ENCODE data around the gene GUCA2A. TPM values are rescaled to one million over a fixed set of nuclear protein-coding genes. Genes with fewer than 3 reads are reported as not detected.

Gene GUCA2A
- total RNA-seq, 1 donor, result not detected

DNA sequence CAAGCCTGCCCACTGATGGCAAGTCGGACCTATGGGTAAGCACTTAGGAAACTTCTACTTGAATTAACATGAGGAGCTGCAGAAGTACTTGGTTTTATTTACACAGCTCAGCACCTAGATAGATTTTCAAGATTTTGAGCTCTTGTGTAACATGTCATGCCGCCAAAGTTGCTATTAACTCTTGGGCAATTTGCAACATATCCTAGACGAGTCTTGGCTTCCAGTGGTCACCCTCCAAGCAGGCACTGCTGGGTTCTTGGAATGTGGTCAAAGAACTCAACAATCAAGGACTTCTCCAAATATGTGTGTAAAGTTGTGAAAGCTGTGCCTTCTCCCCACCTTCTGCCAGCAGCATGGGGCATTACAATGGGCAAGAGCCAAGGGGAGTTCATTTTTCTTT is 29.1 kb downstream of the GUCA2A start:
- TF ChIP-seq, protein P1, sequence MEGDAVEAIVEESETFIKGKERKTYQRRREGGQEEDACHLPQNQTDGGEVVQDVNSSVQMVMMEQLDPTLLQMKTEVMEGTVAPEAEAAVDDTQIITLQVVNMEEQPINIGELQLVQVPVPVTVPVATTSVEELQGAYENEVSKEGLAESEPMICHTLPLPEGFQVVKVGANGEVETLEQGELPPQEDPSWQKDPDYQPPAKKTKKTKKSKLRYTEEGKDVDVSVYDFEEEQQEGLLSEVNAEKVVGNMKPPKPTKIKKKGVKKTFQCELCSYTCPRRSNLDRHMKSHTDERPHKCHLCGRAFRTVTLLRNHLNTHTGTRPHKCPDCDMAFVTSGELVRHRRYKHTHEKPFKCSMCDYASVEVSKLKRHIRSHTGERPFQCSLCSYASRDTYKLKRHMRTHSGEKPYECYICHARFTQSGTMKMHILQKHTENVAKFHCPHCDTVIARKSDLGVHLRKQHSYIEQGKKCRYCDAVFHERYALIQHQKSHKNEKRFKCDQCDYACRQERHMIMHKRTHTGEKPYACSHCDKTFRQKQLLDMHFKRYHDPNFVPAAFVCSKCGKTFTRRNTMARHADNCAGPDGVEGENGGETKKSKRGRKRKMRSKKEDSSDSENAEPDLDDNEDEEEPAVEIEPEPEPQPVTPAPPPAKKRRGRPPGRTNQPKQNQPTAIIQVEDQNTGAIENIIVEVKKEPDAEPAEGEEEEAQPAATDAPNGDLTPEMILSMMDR (IDR thresholded peaks at IDR 0.05; ENCODE audit: insufficient read depth, low read length), result no peak
- no peak overlapping the region for H3K4me3 ChIP-seq (ENCODE audit: low read depth, low read length)
- peak; percentile 41 for DNase-seq (ENCODE audit: low read depth)

- TF ChIP-seq, protein P1 (IDR thresholded peaks at IDR 0.05; ENCODE audit: insufficient read depth, low read length), result no peak
- DNase-seq (ENCODE audit: low read depth), result no peak
- H3K4me3 ChIP-seq (ENCODE audit: low read depth, low read length), result no peak overlapping the region
Measured at GRCh38 chr1:42133809-42134526, 30.6 kb downstream of the GUCA2A start.

DNA sequence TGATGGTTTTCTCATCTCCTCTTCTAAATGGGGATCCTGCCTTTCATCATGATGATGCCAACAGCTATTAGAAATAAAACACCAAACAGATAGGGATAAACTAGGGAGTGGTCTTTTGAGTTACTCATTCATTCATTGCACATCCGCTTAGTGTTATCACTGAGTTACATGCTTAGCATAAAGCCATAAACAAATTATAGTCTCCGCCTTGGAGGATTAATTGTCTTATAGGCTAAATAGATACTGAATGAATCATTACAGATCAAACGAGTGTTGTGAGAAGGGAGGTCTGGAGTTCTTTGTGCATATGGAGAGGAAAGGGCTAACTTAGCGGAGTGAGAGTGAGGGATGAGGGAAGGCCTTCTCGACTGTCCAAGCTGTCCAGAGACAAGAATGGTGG is 31.2 kb downstream of the GUCA2A start:
- TF ChIP-seq, protein P1 (IDR thresholded peaks at IDR 0.05; ENCODE audit: insufficient read depth, low read length), result no peak
- DNase-seq (ENCODE audit: low read depth), result no peak

GRCh38 chr1:42130061-42130660 is 34.4 kb downstream of the GUCA2A start:
- no peak for DNase-seq (ENCODE audit: low read depth)
- TF ChIP-seq, protein P1 (IDR thresholded peaks at IDR 0.05; ENCODE audit: insufficient read depth, low read length), result no peak
- H3K4me3 ChIP-seq (ENCODE audit: low read depth, low read length), result no peak overlapping the region

More for the DNA sequence above, 31.2 kb downstream of the GUCA2A start:
- H3K4me3 ChIP-seq (ENCODE audit: low read depth, low read length), result no peak overlapping the region

GRCh38 chr1:42128964-42129363 is 35.6 kb downstream of the GUCA2A start:
- DNase-seq (ENCODE audit: low read depth), result no peak
- H3K4me3 ChIP-seq (ENCODE audit: low read depth, low read length), result no peak overlapping the region
- TF ChIP-seq, protein P1 (IDR thresholded peaks at IDR 0.05; ENCODE audit: insufficient read depth, low read length), result no peak

DNA sequence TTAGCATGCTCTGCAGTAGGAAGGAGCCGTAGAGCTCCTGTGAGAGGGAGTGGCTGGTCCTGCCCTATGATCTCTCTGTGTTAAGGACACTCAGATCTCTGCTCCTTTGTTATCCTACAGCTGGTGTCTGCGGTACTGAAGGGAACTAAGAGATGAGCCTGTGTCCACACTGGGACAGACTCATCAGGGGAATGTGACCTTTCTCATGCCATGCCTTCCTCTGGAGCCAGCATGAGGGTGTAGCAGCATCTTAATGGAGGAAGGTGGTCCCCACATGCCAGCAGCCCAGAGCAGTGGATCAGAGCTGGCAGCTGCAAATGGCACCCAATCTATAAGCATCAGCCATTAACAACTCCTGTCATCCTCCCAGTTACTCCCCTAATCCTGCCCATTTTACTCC is 36.0 kb downstream of the GUCA2A start:
- TF ChIP-seq, protein P1 (IDR thresholded peaks at IDR 0.05; ENCODE audit: insufficient read depth, low read length), result no peak
- no peak for DNase-seq (ENCODE audit: low read depth)
- H3K4me3 ChIP-seq (ENCODE audit: low read depth, low read length), result no peak overlapping the region
